GM12872 (cell line): ENCODE results near the gene S100A1.

ENCODE experiments used
- CTCF ChIP-seq: IDR thresholded peaks from 3 replicates; pipeline ENCODE4 v1.5.1; 2011; ENCODE audit warnings: low read depth, mild to moderate bottlenecking, low read length, moderate library complexity; ENCODE audit not compliant: insufficient read depth

The S100A1 gene

GRCh38 chr1:153643100-153643499, 14.9 kb downstream of the S100A1 start:
- no peak for TF ChIP-seq CTCF

- no peak for TF ChIP-seq CTCF
Measured at GRCh38 chr1:153643816-153644215, 15.6 kb downstream of the S100A1 start.

GRCh38 chr1:153646672-153647345, 18.6 kb downstream of the S100A1 start:
- TF ChIP-seq CTCF = no peak

GRCh38 chr1:153647346-153647714, 19.1 kb downstream of the S100A1 start:
- no peak for TF ChIP-seq CTCF

GRCh38 chr1:153648000-153648643, 19.9 kb downstream of the S100A1 start:
- TF ChIP-seq CTCF = no peak

GRCh38 chr1:153649137-153649862, 21.1 kb downstream of the S100A1 start:
- no peak for TF ChIP-seq CTCF

- no peak for TF ChIP-seq CTCF
Measured at GRCh38 chr1:153649863-153650235, 21.6 kb downstream of the S100A1 start.
